Activated CD8-positive, alpha-beta T cell treated with anti-CD3 and anti-CD28 coated beads for 36 hours (primary cell): Measurements from ENCODE around the gene STAT5A. TPM values are rescaled to one million over a fixed set of nuclear protein-coding genes. Genes with fewer than 3 reads are reported as not detected.
"Not testable (repeated sequence)": the region's sequence is repeated elsewhere in the genome, so short reads cannot be mapped to it uniquely, and the experiment has no call there.

Experiments
- ATAC-seq: fragments of 200-7000 bp; cut with Tn5 transposase; one replicate; pipeline ENCODE4 v1.10.0; 2021; ENCODE audit warnings: mild to moderate bottlenecking, moderate library complexity
- CTCF ChIA-PET: fragments of 350-600 bp; sonication (Branson Sonifier 250); formaldehyde crosslinking; loops from one replicate; lab custom pipeline; 2021; ENCODE audit warnings: antibody characterized with exemption; lab: Charles Lee
- POLR2A ChIA-PET: fragments of 350-600 bp; sonication (Branson Sonifier 250); formaldehyde crosslinking; loops from one replicate; lab custom pipeline; 2021; ENCODE audit warnings: antibody characterized with exemption; lab: Charles Lee
- DNase-seq: peaks from one replicate; pipeline ENCODE4 v3.0.0-alpha.2; 2020
- H3K27ac Mint-ChIP-seq: one replicate; pipeline ENCODE4 v1.8.0; 2021; ENCODE audit warnings: mild to moderate bottlenecking, mixed read lengths
- H3K27me3 Mint-ChIP-seq: one replicate; pipeline ENCODE4 v1.8.0; 2021; ENCODE audit warnings: mixed read lengths
- H3K36me3 Mint-ChIP-seq: one replicate; pipeline ENCODE4 v1.8.0; 2021; ENCODE audit warnings: low read depth, mixed read lengths
- H3K4me1 Mint-ChIP-seq: one replicate; pipeline ENCODE4 v1.8.0; 2021; ENCODE audit warnings: low read depth, mixed read lengths
- H3K4me3 Mint-ChIP-seq: one replicate; pipeline ENCODE4 v1.8.0; 2021; ENCODE audit warnings: mild to moderate bottlenecking, moderate library complexity, mixed read lengths
- H3K9me3 Mint-ChIP-seq: one replicate; pipeline ENCODE4 v1.8.0; 2021; ENCODE audit warnings: mixed read lengths
- intact Hi-C: fragments of 100-400 bp; cut with micrococcal nuclease; formaldehyde crosslinking; loops from one replicate; pipeline ENCODE4 v1.10.0; 2022
- total RNA-seq, 2 experiments: library from RNA; stranded (reverse); gene quantifications; one replicate each; pipeline ENCODE4 v1.2.3, GENCODE V29; 2021
- TF ChIP-seq, protein P1 (sequence below): fragments of 200-600 bp; IDR thresholded peaks from one replicate; pipeline ENCODE4 v1.8.0; 2022; ENCODE audit warnings: antibody characterized with exemption, mild to moderate bottlenecking

Gene STAT5A
- total RNA-seq, 2 experiments from 2014 or later = 163 to 190 TPM

DNA sequence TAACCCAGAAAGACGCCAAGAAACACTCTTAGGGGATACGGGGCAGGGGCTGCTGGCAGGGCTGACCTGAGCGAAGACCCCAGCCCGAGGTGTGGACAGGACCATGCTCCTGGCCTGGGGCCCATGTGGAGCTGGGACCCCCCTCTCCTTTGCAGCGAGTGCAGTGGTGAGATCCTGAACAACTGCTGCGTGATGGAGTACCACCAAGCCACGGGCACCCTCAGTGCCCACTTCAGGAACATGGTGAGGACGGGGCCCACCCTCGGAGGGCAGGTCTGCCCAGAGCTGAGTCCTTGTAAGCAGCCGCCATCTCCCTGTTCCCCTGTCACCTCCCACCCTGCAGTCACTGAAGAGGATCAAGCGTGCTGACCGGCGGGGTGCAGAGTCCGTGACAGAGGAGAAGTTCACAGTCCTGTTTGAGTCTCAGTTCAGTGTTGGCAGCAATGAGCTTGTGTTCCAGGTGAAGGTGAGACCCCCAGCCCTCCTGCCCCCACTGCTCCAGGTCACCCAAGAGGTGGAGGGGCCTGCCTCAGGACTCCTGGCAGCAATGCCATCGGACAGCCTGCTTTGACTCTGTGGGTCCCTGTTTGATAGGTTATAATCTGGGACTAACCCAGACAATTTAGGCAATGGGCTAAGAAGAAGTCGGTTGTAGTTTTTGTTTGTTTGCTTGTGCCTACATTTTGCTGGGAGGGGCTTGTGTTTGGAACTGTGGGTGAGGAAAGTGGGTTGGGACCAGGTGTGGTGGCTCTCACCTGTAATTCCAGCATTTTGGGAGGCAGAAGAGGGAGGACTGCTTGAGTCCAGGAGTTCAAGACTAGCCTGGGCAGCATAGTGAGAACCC, 16.1 kb downstream of the STAT5A start:
- Mint-ChIP-seq H3K27ac (no peak overlapping the region), H3K4me3 (no peak overlapping the region), H3K27me3 (no peaks in the 10 kb centered on the region), H3K9me3 (no peaks in the 10 kb centered on the region), H3K36me3 (peaks cover 72% of the 10 kb centered on the region), H3K4me1 (peaks cover 40% of the 10 kb centered on the region)
- TF ChIP-seq, protein P1, sequence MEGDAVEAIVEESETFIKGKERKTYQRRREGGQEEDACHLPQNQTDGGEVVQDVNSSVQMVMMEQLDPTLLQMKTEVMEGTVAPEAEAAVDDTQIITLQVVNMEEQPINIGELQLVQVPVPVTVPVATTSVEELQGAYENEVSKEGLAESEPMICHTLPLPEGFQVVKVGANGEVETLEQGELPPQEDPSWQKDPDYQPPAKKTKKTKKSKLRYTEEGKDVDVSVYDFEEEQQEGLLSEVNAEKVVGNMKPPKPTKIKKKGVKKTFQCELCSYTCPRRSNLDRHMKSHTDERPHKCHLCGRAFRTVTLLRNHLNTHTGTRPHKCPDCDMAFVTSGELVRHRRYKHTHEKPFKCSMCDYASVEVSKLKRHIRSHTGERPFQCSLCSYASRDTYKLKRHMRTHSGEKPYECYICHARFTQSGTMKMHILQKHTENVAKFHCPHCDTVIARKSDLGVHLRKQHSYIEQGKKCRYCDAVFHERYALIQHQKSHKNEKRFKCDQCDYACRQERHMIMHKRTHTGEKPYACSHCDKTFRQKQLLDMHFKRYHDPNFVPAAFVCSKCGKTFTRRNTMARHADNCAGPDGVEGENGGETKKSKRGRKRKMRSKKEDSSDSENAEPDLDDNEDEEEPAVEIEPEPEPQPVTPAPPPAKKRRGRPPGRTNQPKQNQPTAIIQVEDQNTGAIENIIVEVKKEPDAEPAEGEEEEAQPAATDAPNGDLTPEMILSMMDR = no peak
- intact Hi-C loops = no loop called here
- ChIA-PET CTCF (interaction anchor here (1.4 to 2.7 kb wide), 4 partner anchors 8 to 102 kb away, joined by 3 to 8 read pairs (median 5); no protein-coding TSS in a partner anchor), POLR2A (interaction anchor here (0.6 to 5.5 kb wide), 7 partner anchors 9 to 170 kb away, joined by 3 to 52 read pairs (median 4); no protein-coding TSS in a partner anchor)
- DNase-seq (no peak), ATAC-seq (no peak)

GRCh38 chr17:42305031-42305330, 16.7 kb downstream of the STAT5A start:
- CTCF ChIA-PET = interaction anchor here (1.8 kb wide), 1 partner anchor 101 kb away, joined by 4 read pairs; no protein-coding TSS in a partner anchor
- ATAC-seq, H3K27ac Mint-ChIP-seq, H3K4me3 Mint-ChIP-seq, intact Hi-C loops, H3K27me3 Mint-ChIP-seq, DNase-seq, H3K9me3 Mint-ChIP-seq: not testable (repeated sequence)
- H3K36me3 Mint-ChIP-seq = peaks cover 78% of the 10 kb centered on the region
- H3K4me1 Mint-ChIP-seq = peaks cover 45% of the 10 kb centered on the region
- POLR2A ChIA-PET = interaction anchor here (1.4 to 5.5 kb wide), 4 partner anchors 8 to 84 kb away, joined by 4 to 52 read pairs (median 12); no protein-coding TSS in a partner anchor

DNA sequence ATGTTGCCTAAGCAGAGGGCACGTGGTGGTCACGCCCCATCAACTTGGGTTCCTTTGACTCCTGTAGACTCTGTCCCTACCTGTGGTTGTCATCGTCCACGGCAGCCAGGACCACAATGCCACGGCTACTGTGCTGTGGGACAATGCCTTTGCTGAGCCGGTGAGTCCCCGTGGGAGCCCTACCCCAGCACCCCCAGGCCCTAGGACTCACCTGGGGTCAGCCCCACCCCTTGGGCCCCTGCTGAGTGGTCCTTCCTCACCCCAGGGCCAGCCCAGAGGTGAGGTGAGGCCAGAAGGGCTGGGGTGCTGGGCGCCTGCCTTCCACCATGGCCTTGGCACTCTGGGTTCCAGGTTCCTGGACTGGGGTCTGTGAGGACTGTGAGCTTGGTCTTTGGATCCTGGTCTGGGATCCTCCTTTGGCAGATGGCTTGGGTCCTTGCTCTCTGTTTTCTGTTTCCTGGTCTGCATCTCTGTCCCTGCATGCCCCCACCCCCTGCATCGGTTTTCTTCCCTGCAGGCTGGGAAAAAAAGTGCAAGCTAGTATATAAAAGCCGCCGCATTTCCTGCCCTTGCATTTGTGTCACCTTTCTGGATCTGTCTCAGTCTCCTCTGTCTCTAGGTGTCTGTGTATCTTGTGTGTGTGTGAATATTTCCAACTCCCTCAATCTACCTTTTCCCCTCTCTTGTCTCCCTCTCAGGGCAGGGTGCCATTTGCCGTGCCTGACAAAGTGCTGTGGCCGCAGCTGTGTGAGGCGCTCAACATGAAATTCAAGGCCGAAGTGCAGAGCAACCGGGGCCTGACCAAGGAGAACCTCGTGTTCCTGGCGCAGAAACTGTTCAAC, 17.5 kb downstream of the STAT5A start:
- H3K4me3 Mint-ChIP-seq = no peak overlapping the region
- DNase-seq (peak; percentile 30), ATAC-seq (peak; percentile 12)
- no peaks in the 10 kb centered on the region for H3K27me3 Mint-ChIP-seq
- intact Hi-C loops = no loop called here
- H3K36me3 Mint-ChIP-seq = peaks cover 83% of the 10 kb centered on the region
- TF ChIP-seq, protein P1 = no peak
- peaks cover 53% of the 10 kb centered on the region for H3K4me1 Mint-ChIP-seq
- ChIA-PET POLR2A (interaction anchor here (1.0 to 3.8 kb wide), 3 partner anchors 11 to 83 kb away, joined by 3 to 19 read pairs (median 4); no protein-coding TSS in a partner anchor), CTCF (interaction anchor here (1.2 to 1.8 kb wide), 2 partner anchors 98 to 101 kb away, joined by 3 to 4 read pairs; no protein-coding TSS in a partner anchor)
- peak overlapping the region; percentile 79 for H3K27ac Mint-ChIP-seq
- H3K9me3 Mint-ChIP-seq = no peaks in the 10 kb centered on the region

- ATAC-seq (no peak), DNase-seq (no peak)
- intact Hi-C loops = no loop called here
- Mint-ChIP-seq H3K9me3 (no peaks in the 10 kb centered on the region), H3K4me1 (peaks cover 58% of the 10 kb centered on the region), H3K4me3 (no peak overlapping the region), H3K27me3 (no peaks in the 10 kb centered on the region), H3K36me3 (peaks cover 81% of the 10 kb centered on the region), H3K27ac (peak overlapping the region; percentile 79)
- ChIA-PET POLR2A (interaction anchor here (1.0 to 3.8 kb wide), 2 partner anchors 12 to 14 kb away, joined by 3 to 19 read pairs; no protein-coding TSS in a partner anchor), CTCF (interaction anchor here (1.2 to 1.8 kb wide), 2 partner anchors 97 to 100 kb away, joined by 3 to 4 read pairs; no protein-coding TSS in a partner anchor)
- TF ChIP-seq, protein P1 = no peak
Measured at GRCh38 chr17:42306385-42306667, 18.0 kb downstream of the STAT5A start.

DNA sequence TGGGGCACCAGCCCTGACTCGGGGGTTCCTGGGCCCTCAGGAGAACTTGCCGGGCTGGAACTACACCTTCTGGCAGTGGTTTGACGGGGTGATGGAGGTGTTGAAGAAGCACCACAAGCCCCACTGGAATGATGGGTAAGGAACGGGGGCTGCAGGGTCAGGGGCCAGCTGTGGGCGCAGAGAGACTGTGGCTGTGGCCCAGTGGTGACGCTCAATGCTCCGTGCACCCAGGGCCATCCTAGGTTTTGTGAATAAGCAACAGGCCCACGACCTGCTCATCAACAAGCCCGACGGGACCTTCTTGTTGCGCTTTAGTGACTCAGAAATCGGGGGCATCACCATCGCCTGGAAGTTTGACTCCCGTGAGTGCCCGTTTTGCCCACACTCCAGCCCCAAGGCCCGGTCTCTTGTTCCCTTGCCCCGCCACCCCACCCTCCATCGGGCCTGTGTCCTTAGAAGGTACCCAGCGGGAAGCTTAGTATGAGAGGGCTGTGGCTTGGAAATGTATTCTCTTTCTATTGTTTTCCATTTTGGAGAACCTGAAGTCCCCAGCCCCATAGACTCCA, 19.1 kb downstream of the STAT5A start:
- Mint-ChIP-seq H3K9me3 (no peaks in the 10 kb centered on the region), H3K4me1 (peaks cover 56% of the 10 kb centered on the region), H3K36me3 (peaks cover 80% of the 10 kb centered on the region), H3K27ac (peak overlapping the region; percentile 20), H3K4me3 (no peak overlapping the region), H3K27me3 (no peaks in the 10 kb centered on the region)
- DNase-seq (no peak), ATAC-seq (no peak)
- TF ChIP-seq, protein P1 = no peak
- ChIA-PET CTCF (interaction anchor here (7.8 to 30.6 kb wide), 2 partner anchors 84 to 92 kb away, joined by 57 to 968 read pairs; partner anchors contain the start of gene STAT3), POLR2A (interaction anchor here (0.8 to 7.8 kb wide), 3 partner anchors 11 to 95 kb away, joined by 4 to 136 read pairs (median 5); partner anchors contain the start of gene STAT5A)
- intact Hi-C loops = no loop called here
